CD8-positive, alpha-beta memory T cell (primary cell): ENCODE measurements around the gene GGT6. TPM values are rescaled to one million over a fixed set of nuclear protein-coding genes. Genes with fewer than 3 reads are reported as not detected.

Experiments used
- CTCF ChIA-PET: fragments of 350-600 bp; sonication (Branson Sonifier 250); formaldehyde crosslinking; loops from one replicate; lab custom pipeline; 2021; ENCODE audit warnings: antibody characterized with exemption; lab: Charles Lee
- POLR2A ChIA-PET: fragments of 350-600 bp; sonication (Branson Sonifier 250); formaldehyde crosslinking; loops from one replicate; lab custom pipeline; 2021; ENCODE audit warnings: antibody characterized with exemption; lab: Charles Lee
- DNase-seq, 5 donors: peaks; one replicate each; pipeline versions ENCODE4 v3.0.0 to v3.0.0-alpha.2; 2020 to 2022; ENCODE audit warnings: mixed read lengths in 1 of 5
- H3K27ac ChIP-seq: one replicate; pipeline ENCODE4 v1.7.0; 2013; ENCODE audit warnings: low read depth, mild to moderate bottlenecking, low read length, moderate library complexity
- H3K27me3 ChIP-seq: 2 replicates; pipeline ENCODE4 v1.7.0; 2013; ENCODE audit warnings: low read length, mild to moderate bottlenecking; ENCODE audit not compliant: insufficient read depth, poor library complexity, severe bottlenecking
- H3K36me3 ChIP-seq: 2 replicates; pipeline ENCODE4 v1.7.0; 2013; ENCODE audit warnings: mild to moderate bottlenecking, low read length, moderate library complexity; ENCODE audit not compliant: insufficient read depth
- H3K4me1 ChIP-seq: 2 replicates; pipeline ENCODE4 v1.7.0; 2013; ENCODE audit warnings: mild to moderate bottlenecking, low read length, moderate library complexity; ENCODE audit not compliant: insufficient read depth
- H3K4me3 ChIP-seq: 2 replicates; pipeline ENCODE4 v1.7.0; 2013; ENCODE audit warnings: mild to moderate bottlenecking, low read length
- H3K9me3 ChIP-seq: 2 replicates; pipeline ENCODE4 v1.7.0; 2013; ENCODE audit warnings: mild to moderate bottlenecking, low read length
- H3K27ac Mint-ChIP-seq, 8 donors: one replicate each; pipeline ENCODE4 v1.8.0; 2020 to 2021; ENCODE audit warnings: mixed read lengths in 8 of 8, mild to moderate bottlenecking in 6 of 8, inconsistent platforms in 3 of 8, moderate library complexity in 3 of 8
- H3K27me3 Mint-ChIP-seq, 2 donors: one replicate each; pipeline ENCODE4 v1.8.0; 2020 to 2021; ENCODE audit warnings: mixed read lengths in 2 of 2, mild to moderate bottlenecking in 1 of 2, moderate library complexity in 1 of 2
- H3K36me3 Mint-ChIP-seq, 3 donors: one replicate each; pipeline ENCODE4 v1.8.0; 2020 to 2021; ENCODE audit warnings: mixed read lengths in 3 of 3, inconsistent platforms in 1 of 3, mild to moderate bottlenecking in 1 of 3
- H3K4me1 Mint-ChIP-seq, 3 donors: one replicate each; pipeline ENCODE4 v1.8.0; 2020 to 2021; ENCODE audit warnings: mixed read lengths in 3 of 3, inconsistent platforms in 1 of 3, mild to moderate bottlenecking in 1 of 3
- H3K4me3 Mint-ChIP-seq, 7 donors: one replicate each; pipeline ENCODE4 v1.8.0; 2020 to 2021; ENCODE audit warnings: mixed read lengths in 7 of 7, mild to moderate bottlenecking in 6 of 7, moderate library complexity in 4 of 7, inconsistent platforms in 2 of 7
- H3K9me3 Mint-ChIP-seq, 5 donors: one replicate each; pipeline ENCODE4 v1.8.0; 2020 to 2022; ENCODE audit warnings: mixed read lengths in 5 of 5, mild to moderate bottlenecking in 3 of 5, moderate library complexity in 2 of 5, inconsistent platforms in 1 of 5
- polyA plus RNA-seq: library from polyadenylated mRNA; unstranded; fragments of 300-500 nt; fragmentation: Illumina TruSeq; gene quantifications from one replicate; pipeline ENCODE4 v1.2.3, GENCODE V29; 2021
- total RNA-seq, 2 experiments: library from RNA; stranded (reverse); gene quantifications; one replicate each; pipeline ENCODE4 v1.2.3, GENCODE V29; 2021

GGT6 gene
- total and polyA plus RNA-seq, 3 experiments from 2014 or later: not detected

GRCh38 chr17:4547118-4547906 lies 13.1 kb downstream of the GGT6 start:
- peak overlapping the region in 2 of 8 donors; percentile 52 to 72 for H3K27ac Mint-ChIP-seq
- H3K9me3 ChIP-seq: no peaks in the 10 kb centered on the region
- no peak for DNase-seq
- H3K27me3 ChIP-seq: no peaks in the 10 kb centered on the region
- ChIA-PET CTCF (no interaction called here), POLR2A (no interaction called here)
- H3K27me3 Mint-ChIP-seq: no peaks in the 10 kb centered on the region
- H3K4me3 Mint-ChIP-seq: no peak overlapping the region
- no peaks in the 10 kb centered on the region for H3K9me3 Mint-ChIP-seq
- peaks cover 48% of the 10 kb centered on the region for H3K36me3 ChIP-seq
- peaks cover 0 to 3% (median 0%) of the 10 kb centered on the region in 3 donors for H3K4me1 Mint-ChIP-seq
- H3K4me3 ChIP-seq: no peak overlapping the region
- H3K4me1 ChIP-seq: no peaks in the 10 kb centered on the region
- peaks cover 0 to 86% (median 3%) of the 10 kb centered on the region in 3 donors for H3K36me3 Mint-ChIP-seq
- no peak overlapping the region for H3K27ac ChIP-seq

DNA sequence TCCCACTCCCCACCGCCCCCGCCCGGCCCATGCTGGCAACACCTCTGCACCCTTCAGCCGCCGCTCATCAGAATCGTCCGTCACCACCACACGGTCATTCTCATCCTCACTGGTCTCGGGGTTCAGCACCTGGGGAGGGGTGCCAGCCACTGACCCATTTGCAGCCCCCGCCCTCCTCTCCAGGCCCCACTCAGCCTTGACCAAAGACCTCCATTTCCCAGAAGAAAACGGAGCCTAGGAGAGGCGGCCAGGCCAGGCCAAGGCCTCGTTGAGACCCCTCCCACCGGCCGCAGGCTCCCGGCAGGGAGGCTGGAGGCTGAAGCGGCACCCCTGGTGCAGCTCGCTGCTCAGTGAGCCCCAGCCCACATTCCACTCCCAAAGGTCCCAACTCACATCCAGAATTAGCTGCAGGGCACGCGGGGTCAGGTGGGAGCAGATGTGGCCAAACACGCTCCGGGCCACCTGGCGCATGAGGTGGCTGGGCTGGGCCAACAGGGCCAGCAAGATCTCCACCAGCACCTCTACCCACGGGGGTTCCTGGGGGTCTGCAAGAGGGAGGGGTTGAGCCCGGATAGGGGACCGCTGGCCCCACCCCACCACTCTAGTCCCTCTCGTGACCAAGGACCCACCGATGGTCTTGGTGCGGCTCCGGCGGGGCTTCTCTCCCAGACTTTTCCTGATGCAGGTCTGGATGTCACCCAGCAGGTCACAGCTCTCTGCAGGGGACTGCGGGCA lies 15.0 kb downstream of the GGT6 start:
- Histone ChIP-seq H3K27ac (no peak overlapping the region), H3K9me3 (no peaks in the 10 kb centered on the region), H3K4me1 (no peaks in the 10 kb centered on the region), H3K4me3 (no peak overlapping the region), H3K27me3 (no peaks in the 10 kb centered on the region), H3K36me3 (peaks cover 50% of the 10 kb centered on the region)
- Mint-ChIP-seq H3K27ac (peak overlapping the region in 1 of 8 donors; percentile 43), H3K4me1 (no peaks in the 10 kb centered on the region), H3K9me3 (no peaks in the 10 kb centered on the region), H3K27me3 (no peaks in the 10 kb centered on the region), H3K4me3 (no peak overlapping the region), H3K36me3 (peaks cover 0 to 84% (median 0%) of the 10 kb centered on the region in 3 donors)
- ChIA-PET POLR2A (interaction anchor here (0.6 kb wide), 1 partner anchor 224 kb away, joined by 3 read pairs; no protein-coding TSS in a partner anchor), CTCF (interaction anchor here (1.2 kb wide), 1 partner anchor 21 kb away, joined by 3 read pairs; no protein-coding TSS in a partner anchor)
- no peak for DNase-seq

- no peaks in the 10 kb centered on the region for H3K9me3 ChIP-seq
These were observed 15.5 kb downstream of the GGT6 start for GRCh38 chr17:4544951-4545216.

GRCh38 chr17:4544135-4544950 lies 16.0 kb downstream of the GGT6 start:
- DNase-seq: no peak
- ChIA-PET CTCF (interaction anchor here (1.1 to 1.3 kb wide), 3 partner anchors 20 to 30 kb away, joined by 3 to 4 read pairs (median 3); no protein-coding TSS in a partner anchor), POLR2A (no interaction called here)
- peaks cover 42% of the 10 kb centered on the region for H3K36me3 ChIP-seq
- Mint-ChIP-seq H3K27me3 (no peaks in the 10 kb centered on the region), H3K27ac (peak overlapping the region in 1 of 8 donors; percentile 23), H3K4me3 (no peak overlapping the region), H3K36me3 (peaks cover 0 to 84% (median 0%) of the 10 kb centered on the region in 3 donors), H3K9me3 (no peaks in the 10 kb centered on the region), H3K4me1 (peaks cover 0 to 2% (median 0%) of the 10 kb centered on the region in 3 donors)
- H3K4me1 ChIP-seq: no peaks in the 10 kb centered on the region
- no peak overlapping the region for H3K27ac ChIP-seq
- H3K27me3 ChIP-seq: no peaks in the 10 kb centered on the region
- no peaks in the 10 kb centered on the region for H3K9me3 ChIP-seq
- no peak overlapping the region for H3K4me3 ChIP-seq

More at GRCh38 chr17:4544951-4545216, 15.5 kb downstream of the GGT6 start:
- H3K36me3 Mint-ChIP-seq: peaks cover 0 to 83% (median 0%) of the 10 kb centered on the region in 3 donors
- H3K36me3 ChIP-seq: peaks cover 45% of the 10 kb centered on the region
- no peak overlapping the region for H3K4me3 ChIP-seq
- no peak overlapping the region for H3K27ac Mint-ChIP-seq
- ChIA-PET POLR2A (no interaction called here), CTCF (interaction anchor here (1.2 kb wide), 1 partner anchor 22 kb away, joined by 3 read pairs; no protein-coding TSS in a partner anchor)
- no peak overlapping the region for H3K4me3 Mint-ChIP-seq
- no peaks in the 10 kb centered on the region for H3K4me1 ChIP-seq
- H3K27me3 ChIP-seq: no peaks in the 10 kb centered on the region
- no peak overlapping the region for H3K27ac ChIP-seq
- DNase-seq: no peak
- H3K4me1 Mint-ChIP-seq: no peaks in the 10 kb centered on the region
- no peaks in the 10 kb centered on the region for H3K27me3 Mint-ChIP-seq
- H3K9me3 Mint-ChIP-seq: no peaks in the 10 kb centered on the region

- Mint-ChIP-seq H3K4me3 (no peak overlapping the region), H3K27me3 (no peaks in the 10 kb centered on the region), H3K4me1 (peaks cover 0 to 2% (median 0%) of the 10 kb centered on the region in 3 donors), H3K36me3 (peaks cover 0 to 83% (median 0%) of the 10 kb centered on the region in 3 donors), H3K9me3 (no peaks in the 10 kb centered on the region), H3K27ac (no peak overlapping the region)
- Histone ChIP-seq H3K27me3 (no peaks in the 10 kb centered on the region), H3K36me3 (peaks cover 34% of the 10 kb centered on the region), H3K4me1 (no peaks in the 10 kb centered on the region), H3K9me3 (no peaks in the 10 kb centered on the region), H3K4me3 (no peak overlapping the region), H3K27ac (no peak overlapping the region)
- no peak for DNase-seq
- ChIA-PET CTCF (interaction anchor here (1.1 to 1.3 kb wide), 2 partner anchors 21 to 31 kb away, joined by 3 to 4 read pairs; no protein-coding TSS in a partner anchor), POLR2A (no interaction called here)
These were observed 16.8 kb downstream of the GGT6 start for GRCh38 chr17:4543557-4544026.

GRCh38 chr17:4542726-4543191 lies 17.6 kb downstream of the GGT6 start:
- H3K27me3 ChIP-seq: no peaks in the 10 kb centered on the region
- no peak overlapping the region for H3K27ac Mint-ChIP-seq
- ChIA-PET POLR2A (interaction anchor here (0.5 kb wide), 1 partner anchor 12 kb away, joined by 3 read pairs; no protein-coding TSS in a partner anchor), CTCF (interaction anchor here (0.9 kb wide), 1 partner anchor 22 kb away, joined by 3 read pairs; no protein-coding TSS in a partner anchor)
- peaks cover 0 to 2% (median 0%) of the 10 kb centered on the region in 3 donors for H3K4me1 Mint-ChIP-seq
- H3K4me1 ChIP-seq: no peaks in the 10 kb centered on the region
- peaks cover 0 to 82% (median 0%) of the 10 kb centered on the region in 3 donors for H3K36me3 Mint-ChIP-seq
- no peak overlapping the region for H3K4me3 ChIP-seq
- peaks cover 26% of the 10 kb centered on the region for H3K36me3 ChIP-seq
- H3K9me3 ChIP-seq: no peaks in the 10 kb centered on the region
- DNase-seq: no peak
- H3K4me3 Mint-ChIP-seq: no peak overlapping the region
- H3K9me3 Mint-ChIP-seq: no peaks in the 10 kb centered on the region
- H3K27me3 Mint-ChIP-seq: no peaks in the 10 kb centered on the region
- no peak overlapping the region for H3K27ac ChIP-seq

DNA sequence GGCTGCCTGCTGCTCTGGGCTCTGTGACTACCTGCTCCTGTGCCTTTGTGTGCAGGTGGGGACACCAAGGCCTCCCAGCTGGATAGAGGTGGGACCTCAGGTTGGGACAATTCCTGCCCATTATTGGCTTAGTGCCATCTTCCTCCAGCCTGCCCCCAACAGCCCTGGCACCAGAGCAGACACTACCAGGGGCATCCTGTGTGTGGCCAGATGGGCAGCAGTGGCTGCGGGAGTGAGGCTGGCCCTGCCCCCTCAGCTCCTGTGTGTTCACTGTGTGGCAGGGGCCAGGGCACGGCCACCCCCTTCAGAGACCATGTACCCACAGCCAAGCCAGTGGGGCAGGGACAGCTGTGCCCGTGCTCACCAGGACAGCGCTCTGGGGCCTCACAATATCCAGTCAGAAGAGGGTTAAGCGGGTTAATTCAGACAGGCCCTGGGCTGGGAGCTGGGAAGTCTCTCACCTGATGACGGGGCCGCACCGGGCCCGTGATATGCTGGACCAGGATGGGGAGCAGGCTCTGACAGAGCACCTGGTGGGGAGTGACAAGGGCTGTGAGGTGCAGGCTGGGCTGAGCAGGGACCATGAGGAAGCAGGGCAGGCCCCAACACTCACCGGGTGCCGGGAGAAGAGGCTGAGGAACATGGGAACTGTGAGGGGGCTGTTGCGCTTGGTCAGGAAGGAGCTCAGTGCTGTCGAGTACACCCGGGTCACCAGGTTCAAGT lies 18.2 kb downstream of the GGT6 start:
- no peaks in the 10 kb centered on the region for H3K4me1 ChIP-seq
- H3K36me3 ChIP-seq: peaks cover 22% of the 10 kb centered on the region
- no peak overlapping the region for H3K4me3 ChIP-seq
- CTCF ChIA-PET: interaction anchor here (0.9 to 1.4 kb wide), 3 partner anchors 23 to 121 kb away, joined by 3 read pairs; no protein-coding TSS in a partner anchor
- Mint-ChIP-seq H3K4me1 (peaks cover 0 to 2% (median 0%) of the 10 kb centered on the region in 3 donors), H3K27ac (peak overlapping the region in 1 of 8 donors; percentile 61), H3K36me3 (peaks cover 0 to 81% (median 0%) of the 10 kb centered on the region in 3 donors), H3K27me3 (no peaks in the 10 kb centered on the region), H3K9me3 (no peaks in the 10 kb centered on the region), H3K4me3 (no peak overlapping the region)
- H3K27me3 ChIP-seq: no peaks in the 10 kb centered on the region
- no peaks in the 10 kb centered on the region for H3K9me3 ChIP-seq
- H3K27ac ChIP-seq: no peak overlapping the region
- no peak for DNase-seq
- POLR2A ChIA-PET: interaction anchor here (0.5 kb wide), 1 partner anchor 12 kb away, joined by 3 read pairs; no protein-coding TSS in a partner anchor
